A549 (cell line): ENCODE data around the gene PBX3. TPM values are rescaled to one million over a fixed set of nuclear protein-coding genes. Genes with fewer than 3 reads are reported as not detected.

Experiments
- ATAC-seq, 2 experiments: fragments of 200-7000 bp in 1 of 2; fragments of >200 bp in 1 of 2; cut with Nextera tagmentation in 1 of 2; cut with Tn5 transposase in 1 of 2; 3 replicates each; pipeline versions ENCODE4 v1.8.0 to v1.9.1; 2018 to 2020; ENCODE audit warnings: mild to moderate bottlenecking in 1 of 2, moderate library complexity in 1 of 2
- CTCF ChIA-PET: fragments of 300-600 bp; sonication (Branson Sonifier 250); formaldehyde crosslinking; extraction: SDS; loops from one replicate; lab custom pipeline; 2021; ENCODE audit warnings: antibody characterized with exemption, inconsistent platforms; lab: Yijun Ruan, JAX
- POLR2A ChIA-PET: fragments of 350-600 bp; formaldehyde crosslinking; extraction: SDS; loops from one replicate; lab custom pipeline; 2021; ENCODE audit warnings: antibody characterized with exemption, inconsistent platforms; lab: Yijun Ruan, JAX
- DNase-seq, 2 experiments: peaks; one replicate each; pipeline versions ENCODE4 v3.0.0 to v3.0.0-alpha.2; 2011 to 2016; ENCODE audit warnings: low read depth in 1 of 2, low spot score in 1 of 2
- FAIRE-seq: peaks from 2 replicates; lab custom pipeline; 2011; peaks lifted over from hg19 to GRCh38; lab: Jason Lieb, UNC
- H3K27ac ChIP-seq, 2 experiments: fragments of >200 bp; sonication (Bioruptor Twin); formaldehyde crosslinking; 3 replicates each; pipeline ENCODE4 v1.5.1; 2016 to 2017
- H3K4me1 ChIP-seq: fragments of >200 bp; sonication (Bioruptor Twin); formaldehyde crosslinking; 3 replicates; pipeline ENCODE4 v1.6.1; 2016
- H3K4me2 ChIP-seq: fragments of >200 bp; sonication (Bioruptor Twin); formaldehyde crosslinking; 3 replicates; pipeline ENCODE4 v1.6.1; 2016
- H3K4me3 ChIP-seq: fragments of >200 bp; sonication (Bioruptor Twin); formaldehyde crosslinking; 3 replicates; pipeline ENCODE4 v1.5.1; 2016
- H3K9me3 ChIP-seq: fragments of >200 bp; sonication (Bioruptor Twin); formaldehyde crosslinking; 3 replicates; pipeline ENCODE4 v1.6.1; 2016
- ATOH8 ChIP-seq: fragments of 250-450 bp; sonication (Bioruptor Pico); IDR thresholded peaks from 2 replicates; pipeline ENCODE4 v1.5.0; 2020; ENCODE audit warnings: low read depth, mild to moderate bottlenecking, moderate library complexity
- CBX2 ChIP-seq: fragments of 200-600 bp; sonication (generic); IDR thresholded peaks from 2 replicates; pipeline ENCODE4 v1.6.1; 2016; ENCODE audit warnings: low read depth, mild to moderate bottlenecking, borderline replicate concordance
- CBX8 ChIP-seq: fragments of 200-600 bp; sonication (generic); IDR thresholded peaks from 2 replicates; pipeline ENCODE4 v1.6.1; 2016
- CHD2 ChIP-seq: fragments of 150-350 bp; IDR thresholded peaks from 2 replicates; pipeline ENCODE4 v1.6.1; 2014; ENCODE audit warnings: low read length; ENCODE audit not compliant: partially characterized antibody
- CHD4 ChIP-seq: fragments of 200-600 bp; sonication (generic); IDR thresholded peaks from 2 replicates; pipeline ENCODE4 v1.6.1; 2016; ENCODE audit warnings: antibody characterized with exemption, mild to moderate bottlenecking, borderline replicate concordance
- CTCF ChIP-seq: fragments of >200 bp; sonication (Bioruptor Twin); formaldehyde crosslinking; IDR thresholded peaks from 3 replicates; pipeline ENCODE4 v1.5.1; 2016
- EHMT2 ChIP-seq: fragments of 200-600 bp; sonication (generic); IDR thresholded peaks from 2 replicates; pipeline ENCODE4 v1.6.1; 2016; ENCODE audit warnings: antibody characterized with exemption, low read depth, mild to moderate bottlenecking, moderate library complexity
- GATA3 ChIP-seq: IDR thresholded peaks from 2 replicates; pipeline ENCODE4 v1.6.1; 2012; ENCODE audit warnings: borderline replicate concordance
- HDAC2 ChIP-seq: fragments of 200-600 bp; sonication (generic); IDR thresholded peaks from 2 replicates; pipeline ENCODE4 v1.6.1; 2016
- HEYL ChIP-seq: fragments of 250-450 bp; sonication (Bioruptor Pico); IDR thresholded peaks from 2 replicates; pipeline ENCODE4 v1.8.0; 2021; ENCODE audit warnings: mild to moderate bottlenecking, moderate library complexity
- HMGXB4 ChIP-seq: fragments of 250-450 bp; sonication (Bioruptor Pico); IDR thresholded peaks from 2 replicates; pipeline ENCODE4 v1.5.0; 2021; ENCODE audit warnings: mild to moderate bottlenecking, moderate library complexity, borderline replicate concordance
- HOXA7 ChIP-seq: fragments of 250-450 bp; sonication (Bioruptor Pico); IDR thresholded peaks from 2 replicates; pipeline ENCODE4 v1.5.0; 2020; ENCODE audit warnings: mild to moderate bottlenecking, moderate library complexity
- KDM5A ChIP-seq: fragments of 200-600 bp; sonication (generic); IDR thresholded peaks from 2 replicates; pipeline ENCODE4 v1.6.1; 2016; ENCODE audit warnings: antibody characterized with exemption, mild to moderate bottlenecking
- MAZ ChIP-seq: fragments of 150-350 bp; IDR thresholded peaks from 2 replicates; pipeline ENCODE4 v1.6.1; 2014; ENCODE audit warnings: antibody characterized with exemption, low read depth, low read length, borderline replicate concordance
- NFE2L2 ChIP-seq: fragments of 150-350 bp; conservative IDR thresholded peaks from 2 replicates; pipeline ENCODE4 v1.6.1; 2014; ENCODE audit warnings: low read length
- NR3C1 ChIP-seq: fragments of >200 bp; sonication (Bioruptor Twin); formaldehyde crosslinking; IDR thresholded peaks from 3 replicates; pipeline ENCODE4 v1.6.1; 2017
- PHF8 ChIP-seq: fragments of 200-600 bp; sonication (generic); IDR thresholded peaks from 2 replicates; pipeline ENCODE4 v1.6.1; 2016; ENCODE audit warnings: low read depth, mild to moderate bottlenecking, antibody characterized with exemption, moderate library complexity, borderline replicate concordance
- RAD21 ChIP-seq, 2 experiments: fragments of >200 bp in 1 of 2; sonication (Bioruptor Twin) in 1 of 2; formaldehyde crosslinking in 1 of 2; IDR thresholded peaks in 1 of 2; conservative IDR thresholded peaks in 1 of 2; 2 replicates in 1 of 2; 3 replicates in 1 of 2; pipeline ENCODE4 v1.6.1; 2012 to 2018; ENCODE audit warnings: inconsistent platforms in 1 of 2
- RARB ChIP-seq: fragments of 250-450 bp; sonication (Bioruptor Pico); IDR thresholded peaks from 2 replicates; pipeline ENCODE4 v1.8.0; 2021; ENCODE audit warnings: mild to moderate bottlenecking, moderate library complexity
- RFX5 ChIP-seq: fragments of 450-650 bp; IDR thresholded peaks from 2 replicates; pipeline ENCODE4 v1.7.1; 2014; ENCODE audit warnings: antibody characterized with exemption, mild to moderate bottlenecking, moderate library complexity
- TFCP2L1 ChIP-seq: fragments of 250-450 bp; sonication (Bioruptor Pico); IDR thresholded peaks from 2 replicates; pipeline ENCODE4 v1.5.0; 2021; ENCODE audit warnings: mild to moderate bottlenecking
- ZC3H11A ChIP-seq: fragments of 450-650 bp; IDR thresholded peaks from 2 replicates; pipeline ENCODE4 v1.6.1; 2014; ENCODE audit warnings: antibody characterized with exemption, mild to moderate bottlenecking
- ZNF302 ChIP-seq: fragments of 250-450 bp; sonication (Bioruptor Pico); IDR thresholded peaks from 2 replicates; pipeline ENCODE4 v1.9.0; 2021; ENCODE audit warnings: inconsistent platforms, mild to moderate bottlenecking, moderate library complexity
- WGBS: methylation state at CpG from one replicate; pipeline ENCODE4 v1.1.6; 2017; ENCODE audit errors: missing lambda C conversion rate; 5-methylcytosine and 5-hydroxymethylcytosine counted together
- polyA plus RNA-seq, 4 experiments: library from polyadenylated mRNA; depleted of rRNA in 3 of 4; stranded (reverse); fragments of >200 nt; fragmentation: RNase III in 1 of 4; extraction: RNeasy Plus Mini Kit Qiagen cat#74134 plus additional on column Dnase treatment in 1 of 4; gene quantifications; 2 replicates in 3 of 4; 3 replicates in 1 of 4; pipeline ENCODE4 v1.2.3, GENCODE V29; 2011 to 2017
- TF ChIP-seq, protein P1 (sequence below): fragments of >200 bp; sonication (Bioruptor Twin); formaldehyde crosslinking; IDR thresholded peaks from 2 replicates; pipeline ENCODE4 v1.6.1; 2016
- TF ChIP-seq, protein P2 (sequence below): IDR thresholded peaks from 2 replicates; pipeline ENCODE4 v1.6.1; 2012; ENCODE audit warnings: low read depth, borderline replicate concordance
- TF ChIP-seq, protein P3 (sequence below): fragments of >200 bp; sonication (Bioruptor Twin); formaldehyde crosslinking; IDR thresholded peaks from 3 replicates; pipeline ENCODE4 v1.6.1; 2016

The PBX3 gene
- polyA plus RNA-seq, 2 of the 4 experiments (the other 2 are of a cell fraction), result 10.7 to 23.5 TPM

GRCh38 chr9:125787715-125788114 is 40.5 kb downstream of the PBX3 start:
- Histone ChIP-seq H3K9me3 (no peaks in the 10 kb centered on the region), H3K4me1 (no peaks in the 10 kb centered on the region), H3K4me2 (no peak overlapping the region), H3K4me3 (no peak overlapping the region), H3K27ac (no peak overlapping the region)
- POLR2A ChIA-PET, result no interaction called here
- DNase-seq (no peak), ATAC-seq (no peak), FAIRE-seq (no peak)
- CTCF ChIA-PET, result no interaction called here
- no peak for TF ChIP-seq PHF8
- no peak for TF ChIP-seq RARB (CRISPR knock-in tag)
- TF ChIP-seq HDAC2, result no peak
- TF ChIP-seq, protein P1, sequence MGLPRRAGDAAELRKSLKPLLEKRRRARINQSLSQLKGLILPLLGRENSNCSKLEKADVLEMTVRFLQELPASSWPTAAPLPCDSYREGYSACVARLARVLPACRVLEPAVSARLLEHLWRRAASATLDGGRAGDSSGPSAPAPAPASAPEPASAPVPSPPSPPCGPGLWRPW, result no peak
- TF ChIP-seq ZC3H11A, result no peak
- TF ChIP-seq, protein P2, sequence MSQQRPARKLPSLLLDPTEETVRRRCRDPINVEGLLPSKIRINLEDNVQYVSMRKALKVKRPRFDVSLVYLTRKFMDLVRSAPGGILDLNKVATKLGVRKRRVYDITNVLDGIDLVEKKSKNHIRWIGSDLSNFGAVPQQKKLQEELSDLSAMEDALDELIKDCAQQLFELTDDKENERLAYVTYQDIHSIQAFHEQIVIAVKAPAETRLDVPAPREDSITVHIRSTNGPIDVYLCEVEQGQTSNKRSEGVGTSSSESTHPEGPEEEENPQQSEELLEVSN, result no peak
- no peak for TF ChIP-seq ZNF302
- TF ChIP-seq CBX8, result no peak
- no peak for TF ChIP-seq HMGXB4 (CRISPR knock-in tag)
- TF ChIP-seq KDM5A, result no peak
- no peak for TF ChIP-seq CBX2
- no peak for TF ChIP-seq CHD4
- TF ChIP-seq RFX5, result no peak
- no peak for TF ChIP-seq GATA3
- no peak for TF ChIP-seq NFE2L2
- no peak for TF ChIP-seq NR3C1
- WGBS, result 90% methylated on average over 1 of the region's 1 CpG

- no peak for TF ChIP-seq RFX5
- TF ChIP-seq ATOH8 (CRISPR knock-in tag), result no peak
- TF ChIP-seq CTCF, result no peak
- TF ChIP-seq, protein P3, sequence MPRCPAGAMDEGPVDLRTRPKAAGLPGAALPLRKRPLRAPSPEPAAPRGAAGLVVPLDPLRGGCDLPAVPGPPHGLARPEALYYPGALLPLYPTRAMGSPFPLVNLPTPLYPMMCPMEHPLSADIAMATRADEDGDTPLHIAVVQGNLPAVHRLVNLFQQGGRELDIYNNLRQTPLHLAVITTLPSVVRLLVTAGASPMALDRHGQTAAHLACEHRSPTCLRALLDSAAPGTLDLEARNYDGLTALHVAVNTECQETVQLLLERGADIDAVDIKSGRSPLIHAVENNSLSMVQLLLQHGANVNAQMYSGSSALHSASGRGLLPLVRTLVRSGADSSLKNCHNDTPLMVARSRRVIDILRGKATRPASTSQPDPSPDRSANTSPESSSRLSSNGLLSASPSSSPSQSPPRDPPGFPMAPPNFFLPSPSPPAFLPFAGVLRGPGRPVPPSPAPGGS, result no peak
- TF ChIP-seq TFCP2L1 (CRISPR knock-in tag), result no peak
- TF ChIP-seq CHD2, result no peak
- no peak for TF ChIP-seq EHMT2
- TF ChIP-seq, protein P2, result no peak
- TF ChIP-seq HOXA7 (CRISPR knock-in tag), result no peak
- no peak for TF ChIP-seq GATA3
- no peak for TF ChIP-seq RAD21 (conservative IDR thresholded peaks at IDR 0.05 in 1 of 2, IDR thresholded peaks at IDR 0.05 in 1 of 2)
- TF ChIP-seq MAZ, result no peak
- no peak for TF ChIP-seq HEYL
- ChIA-PET CTCF (no interaction called here), POLR2A (no interaction called here)
- Histone ChIP-seq H3K27ac (no peak overlapping the region), H3K4me1 (no peaks in the 10 kb centered on the region), H3K9me3 (no peaks in the 10 kb centered on the region), H3K4me3 (no peak overlapping the region), H3K4me2 (no peak overlapping the region)
- ATAC-seq, result no peak
- FAIRE-seq, result no peak
- DNase-seq, result no peak
Measured at GRCh38 chr9:125789196-125789595, 42.0 kb downstream of the PBX3 start.
